ENCODE results near the gene GALNT9. TPM values are rescaled to one million over a fixed set of nuclear protein-coding genes. Genes with fewer than 3 reads are reported as not detected.
A peak's percentile ranks its signal among the peaks of the same experiment; 100 is the strongest.
"Not testable (repeated sequence)": the region's sequence is repeated elsewhere in the genome, so short reads cannot be mapped to it uniquely, and the experiment has no call there.

Gene GALNT9
- total and polyA plus RNA-seq, 5 donors from 2014 or later: 0.37 to 0.69 (median 0.64) TPM; not detected in 2

DNA sequence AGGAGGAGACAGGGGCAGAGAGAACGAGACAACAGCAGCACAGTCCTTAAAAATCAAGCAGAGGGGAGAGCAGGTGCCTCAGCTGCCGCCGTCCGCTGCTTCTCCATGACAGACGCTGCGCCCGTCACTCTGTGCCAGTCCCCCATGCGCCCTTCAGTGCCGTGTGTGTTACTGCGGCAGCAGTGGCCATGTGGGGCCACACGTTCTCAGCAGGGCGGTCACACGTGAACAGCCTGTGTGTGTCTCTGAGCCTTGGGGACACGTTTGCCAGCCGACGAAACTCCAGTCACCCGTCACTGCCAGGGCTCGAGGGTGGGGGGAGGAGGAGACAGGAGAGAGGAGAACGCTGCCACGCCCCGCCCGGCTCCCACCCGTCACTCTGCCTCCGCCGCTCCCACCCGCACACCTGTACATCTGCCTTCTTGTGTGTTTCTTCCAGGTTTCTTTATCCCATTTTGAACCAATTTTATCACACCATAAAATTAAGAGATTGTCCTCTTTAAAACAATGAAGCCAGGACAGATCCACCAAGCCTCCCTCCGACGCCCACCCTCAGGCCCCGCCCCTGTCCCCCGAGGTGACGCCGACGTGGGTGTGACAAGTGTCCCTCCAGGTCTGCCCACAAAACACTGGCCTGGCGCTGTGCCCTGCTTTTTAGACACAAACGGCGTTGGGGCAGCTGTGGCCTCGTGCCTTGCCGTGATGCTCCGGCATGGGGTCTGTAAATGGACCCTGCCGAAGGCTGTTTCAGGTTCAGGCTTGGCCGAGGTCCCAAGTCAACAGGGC is 58.2 kb downstream of the GALNT9 start:
- DNase-seq (no peak), ATAC-seq (ENCODE audit: low read depth in 2 of 2) (peak in 1 of 2 donors; percentile 13)
- Mint-ChIP-seq H3K27ac (no peak overlapping the region), H3K27me3 (no peaks in the 10 kb centered on the region), H3K4me3 (no peak overlapping the region), H3K9me3 (no peaks in the 10 kb centered on the region), H3K4me1 (peaks cover 0 to 5% (median 0%) of the 10 kb centered on the region in 4 donors), H3K36me3 (no peaks in the 10 kb centered on the region)
- Histone ChIP-seq H3K27ac (ENCODE audit: insufficient read depth, low read length, poor library complexity, severe bottlenecking) (no peak overlapping the region), H3K4me1 (ENCODE audit: control insufficient read depth, insufficient read depth, low read length, poor library complexity, severe bottlenecking) (no peaks in the 10 kb centered on the region), H3K27me3 (ENCODE audit: control insufficient read depth, insufficient read depth, low read length) (no peaks in the 10 kb centered on the region), H3K9me3 (ENCODE audit: control insufficient read depth in 2 of 2, low read length in 2 of 2) (no peaks in the 10 kb centered on the region), H3K36me3 (ENCODE audit: control insufficient read depth, insufficient read depth, low read length) (no peaks in the 10 kb centered on the region), H3K4me3 (ENCODE audit: low read depth, low read length) (no peak overlapping the region)

DNA sequence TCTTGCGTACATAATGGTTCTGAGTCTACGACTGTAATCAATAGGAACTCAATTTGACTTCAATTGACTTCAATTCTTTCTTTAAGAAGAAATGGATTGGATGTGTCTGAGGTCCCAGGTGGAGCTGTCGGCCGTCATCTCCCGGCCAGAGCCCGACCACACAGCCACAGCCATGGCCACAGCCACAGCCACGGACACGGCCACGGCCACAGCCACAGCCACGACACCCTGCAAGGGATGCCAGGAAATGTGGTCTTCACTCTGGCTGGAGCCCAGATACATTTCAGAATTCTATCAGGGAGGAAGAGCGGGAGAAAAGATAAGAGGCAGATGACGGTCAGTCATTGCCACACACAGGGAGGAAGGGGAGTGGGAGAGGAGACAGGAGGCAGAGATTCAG is 58.9 kb downstream of the GALNT9 start:
- Mint-ChIP-seq H3K27me3 (no peaks in the 10 kb centered on the region), H3K27ac (no peak overlapping the region), H3K36me3 (no peaks in the 10 kb centered on the region), H3K4me3 (no peak overlapping the region), H3K9me3 (no peaks in the 10 kb centered on the region), H3K4me1 (peaks cover 0 to 5% (median 0%) of the 10 kb centered on the region in 4 donors)
- no peaks in the 10 kb centered on the region for H3K9me3 ChIP-seq (ENCODE audit: control insufficient read depth in 2 of 2, low read length in 2 of 2)
- DNase-seq: no peak
- ATAC-seq (ENCODE audit: low read depth in 2 of 2): no peak
- H3K4me1 ChIP-seq (ENCODE audit: control insufficient read depth, insufficient read depth, low read length, poor library complexity, severe bottlenecking): no peaks in the 10 kb centered on the region
- H3K4me3 ChIP-seq (ENCODE audit: low read depth, low read length): no peak overlapping the region
- H3K36me3 ChIP-seq (ENCODE audit: control insufficient read depth, insufficient read depth, low read length): no peaks in the 10 kb centered on the region
- H3K27me3 ChIP-seq (ENCODE audit: control insufficient read depth, insufficient read depth, low read length): no peaks in the 10 kb centered on the region
- H3K27ac ChIP-seq (ENCODE audit: insufficient read depth, low read length, poor library complexity, severe bottlenecking): no peak overlapping the region

DNA sequence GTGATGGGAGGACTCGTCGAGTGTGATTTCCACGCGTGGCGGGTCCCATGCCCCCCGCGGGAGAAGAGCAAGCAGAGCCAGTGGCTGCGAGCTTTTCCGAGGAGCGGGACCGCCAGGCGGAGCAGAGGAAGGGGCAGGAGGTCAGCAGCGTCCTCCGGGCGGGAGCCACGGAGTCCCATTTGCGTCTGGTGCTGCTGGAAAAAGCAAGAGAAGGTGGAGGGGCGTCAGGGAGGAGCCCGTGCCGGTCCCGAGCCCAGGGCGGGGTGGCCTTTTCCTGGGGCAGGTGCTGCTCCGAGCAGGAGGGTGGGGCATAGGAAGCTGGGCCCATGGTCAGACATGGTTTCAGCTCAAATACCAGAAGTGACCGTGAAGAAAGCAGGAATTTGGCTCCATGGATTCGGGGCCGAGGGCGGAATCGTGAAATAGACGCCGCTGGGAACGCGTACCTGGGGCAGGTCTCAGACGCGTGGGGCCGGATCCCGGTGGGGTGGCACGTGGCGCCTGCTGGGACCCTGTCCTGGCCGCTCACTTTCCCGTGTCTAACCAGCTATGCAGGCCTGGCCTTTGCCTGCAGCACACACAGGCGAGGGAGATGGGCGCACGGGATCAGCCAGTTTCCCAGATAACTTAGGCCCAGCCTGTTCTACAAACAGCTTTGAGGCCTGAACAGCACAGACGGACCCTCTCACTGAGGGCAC is 60.0 kb downstream of the GALNT9 start:
- H3K4me3 ChIP-seq (ENCODE audit: low read depth, low read length): no peak overlapping the region
- H3K9me3 ChIP-seq (ENCODE audit: control insufficient read depth in 2 of 2, low read length in 2 of 2): no peaks in the 10 kb centered on the region
- H3K4me1 ChIP-seq (ENCODE audit: control insufficient read depth, insufficient read depth, low read length, poor library complexity, severe bottlenecking): no peaks in the 10 kb centered on the region
- ATAC-seq (ENCODE audit: low read depth in 2 of 2) (no peak), DNase-seq (no peak)
- no peak overlapping the region for H3K4me3 Mint-ChIP-seq
- no peaks in the 10 kb centered on the region for H3K9me3 Mint-ChIP-seq
- H3K27me3 ChIP-seq (ENCODE audit: control insufficient read depth, insufficient read depth, low read length): no peaks in the 10 kb centered on the region
- H3K36me3 Mint-ChIP-seq: no peaks in the 10 kb centered on the region
- H3K4me1 Mint-ChIP-seq: peaks cover 0 to 5% (median 0%) of the 10 kb centered on the region in 4 donors
- no peaks in the 10 kb centered on the region for H3K27me3 Mint-ChIP-seq
- H3K27ac Mint-ChIP-seq: no peak overlapping the region
- no peak overlapping the region for H3K27ac ChIP-seq (ENCODE audit: insufficient read depth, low read length, poor library complexity, severe bottlenecking)
- H3K36me3 ChIP-seq (ENCODE audit: control insufficient read depth, insufficient read depth, low read length): no peaks in the 10 kb centered on the region

DNA sequence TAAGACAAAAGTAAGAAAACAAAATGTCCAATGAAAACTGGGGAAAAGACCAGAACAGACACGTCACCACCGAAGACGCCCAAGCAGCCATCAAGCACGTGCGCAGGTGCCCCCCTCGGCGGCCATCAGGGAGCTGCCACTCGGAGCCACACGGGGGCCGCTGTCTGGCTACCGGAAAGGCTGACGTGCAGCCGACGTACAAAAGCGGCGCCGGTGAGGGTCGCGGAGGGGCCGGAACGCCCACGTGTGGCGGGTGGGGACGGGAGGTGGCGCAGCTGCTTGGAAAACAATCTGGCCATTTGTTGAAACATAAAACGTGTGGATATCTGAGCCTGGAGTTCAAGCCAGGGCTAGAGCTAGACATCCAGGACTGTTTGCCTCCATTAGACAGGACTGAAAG is 60.7 kb downstream of the GALNT9 start:
- H3K4me3 Mint-ChIP-seq: no peak overlapping the region
- peaks cover 0 to 5% (median 0%) of the 10 kb centered on the region in 4 donors for H3K4me1 Mint-ChIP-seq
- no peak overlapping the region for H3K27ac Mint-ChIP-seq
- H3K27ac ChIP-seq (ENCODE audit: insufficient read depth, low read length, poor library complexity, severe bottlenecking): no peak overlapping the region
- ATAC-seq (ENCODE audit: low read depth in 2 of 2) (no peak), DNase-seq (no peak)
- H3K27me3 ChIP-seq (ENCODE audit: control insufficient read depth, insufficient read depth, low read length): no peaks in the 10 kb centered on the region
- H3K9me3 Mint-ChIP-seq: no peaks in the 10 kb centered on the region
- no peaks in the 10 kb centered on the region for H3K36me3 ChIP-seq (ENCODE audit: control insufficient read depth, insufficient read depth, low read length)
- H3K4me3 ChIP-seq (ENCODE audit: low read depth, low read length): no peak overlapping the region
- no peaks in the 10 kb centered on the region for H3K27me3 Mint-ChIP-seq
- no peaks in the 10 kb centered on the region for H3K4me1 ChIP-seq (ENCODE audit: control insufficient read depth, insufficient read depth, low read length, poor library complexity, severe bottlenecking)
- H3K9me3 ChIP-seq (ENCODE audit: control insufficient read depth in 2 of 2, low read length in 2 of 2): no peaks in the 10 kb centered on the region
- H3K36me3 Mint-ChIP-seq: no peaks in the 10 kb centered on the region

DNA sequence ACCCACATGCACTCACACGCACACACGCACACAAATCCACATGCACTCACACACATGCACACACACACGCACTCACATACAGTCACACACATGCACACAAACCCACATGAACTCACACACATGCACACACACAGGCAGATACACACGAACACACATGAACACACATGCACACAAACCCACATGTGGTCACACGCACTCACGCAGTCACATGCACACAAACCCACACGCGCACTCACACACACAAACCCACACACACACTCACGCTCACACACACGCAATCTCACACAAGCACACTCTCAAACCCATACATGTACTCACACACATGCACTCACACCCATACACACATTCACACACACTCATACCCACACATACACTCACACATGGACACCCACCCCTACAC is 61.5 kb downstream of the GALNT9 start:
- H3K36me3 Mint-ChIP-seq: no peaks in the 10 kb centered on the region
- no peak for DNase-seq
- no peak overlapping the region for H3K4me3 Mint-ChIP-seq

DNA sequence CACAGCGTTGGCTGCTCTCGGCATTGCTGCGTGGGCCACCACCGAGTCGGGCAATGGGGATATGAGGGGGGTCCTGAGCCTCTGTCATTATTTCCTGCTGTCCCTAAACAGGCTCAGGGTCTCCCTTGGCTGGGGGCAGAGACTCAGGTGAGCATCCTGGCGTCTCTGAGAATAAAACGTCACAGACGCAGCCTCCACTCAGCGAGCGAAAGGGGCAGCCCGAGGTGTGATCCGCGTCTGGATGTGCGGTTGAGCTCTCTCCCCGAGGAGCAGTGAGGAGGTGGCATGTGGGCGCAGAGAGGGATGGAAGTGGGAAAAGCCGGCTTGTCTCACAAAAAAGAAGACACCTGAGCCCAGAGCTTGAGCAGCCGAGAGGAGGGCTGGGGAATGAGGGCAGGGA is 62.6 kb downstream of the GALNT9 start:
- Histone ChIP-seq H3K9me3 (ENCODE audit: control insufficient read depth in 2 of 2, low read length in 2 of 2) (no peaks in the 10 kb centered on the region), H3K27me3 (ENCODE audit: control insufficient read depth, insufficient read depth, low read length) (no peaks in the 10 kb centered on the region), H3K4me3 (ENCODE audit: low read depth, low read length) (no peak overlapping the region), H3K36me3 (ENCODE audit: control insufficient read depth, insufficient read depth, low read length) (no peaks in the 10 kb centered on the region), H3K27ac (ENCODE audit: insufficient read depth, low read length, poor library complexity, severe bottlenecking) (no peak overlapping the region), H3K4me1 (ENCODE audit: control insufficient read depth, insufficient read depth, low read length, poor library complexity, severe bottlenecking) (no peaks in the 10 kb centered on the region)
- no peaks in the 10 kb centered on the region for H3K9me3 Mint-ChIP-seq
- ATAC-seq (ENCODE audit: low read depth in 2 of 2): no peak
- H3K36me3 Mint-ChIP-seq: no peaks in the 10 kb centered on the region
- H3K27ac Mint-ChIP-seq: no peak overlapping the region
- no peak for DNase-seq
- peaks cover 0 to 5% (median 0%) of the 10 kb centered on the region in 4 donors for H3K4me1 Mint-ChIP-seq
- no peaks in the 10 kb centered on the region for H3K27me3 Mint-ChIP-seq
- no peak overlapping the region for H3K4me3 Mint-ChIP-seq

More for the DNA sequence above, 61.5 kb downstream of the GALNT9 start:
- H3K36me3 ChIP-seq (ENCODE audit: control insufficient read depth, insufficient read depth, low read length): no peaks in the 10 kb centered on the region
- Mint-ChIP-seq H3K27me3 (no peaks in the 10 kb centered on the region), H3K4me1 (peaks cover 0 to 5% (median 0%) of the 10 kb centered on the region in 4 donors), H3K9me3 (no peaks in the 10 kb centered on the region), H3K27ac (no peak overlapping the region)
- ATAC-seq (ENCODE audit: low read depth in 2 of 2): no peak
- no peaks in the 10 kb centered on the region for H3K9me3 ChIP-seq (ENCODE audit: control insufficient read depth in 2 of 2, low read length in 2 of 2)
- no peaks in the 10 kb centered on the region for H3K27me3 ChIP-seq (ENCODE audit: control insufficient read depth, insufficient read depth, low read length)
- no peak overlapping the region for H3K27ac ChIP-seq (ENCODE audit: insufficient read depth, low read length, poor library complexity, severe bottlenecking)
- H3K4me3 ChIP-seq (ENCODE audit: low read depth, low read length): no peak overlapping the region
- H3K4me1 ChIP-seq (ENCODE audit: control insufficient read depth, insufficient read depth, low read length, poor library complexity, severe bottlenecking): no peaks in the 10 kb centered on the region

DNA sequence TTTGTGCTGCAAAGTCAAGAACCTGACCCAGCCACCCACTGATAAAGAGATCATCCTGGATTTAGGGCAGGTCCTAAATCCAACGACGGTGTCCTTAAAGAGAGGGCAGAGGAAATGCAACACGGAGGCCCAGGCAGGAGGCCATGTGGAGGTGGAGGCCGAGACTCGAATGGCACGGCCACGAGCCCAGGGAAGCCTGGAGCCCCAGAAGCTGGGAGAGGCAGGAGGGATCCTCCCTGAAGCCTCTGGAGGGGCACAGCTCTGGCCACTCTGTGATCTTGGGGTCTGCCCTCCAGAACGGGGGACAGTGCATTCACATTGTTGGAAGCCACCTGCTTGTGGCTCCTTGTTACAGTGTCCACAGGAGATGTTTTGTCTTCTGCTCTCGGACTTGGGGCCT is 63.0 kb downstream of the GALNT9 start:
- H3K27me3 Mint-ChIP-seq: no peaks in the 10 kb centered on the region
- Histone ChIP-seq H3K36me3 (ENCODE audit: control insufficient read depth, insufficient read depth, low read length) (no peaks in the 10 kb centered on the region), H3K27ac (ENCODE audit: insufficient read depth, low read length, poor library complexity, severe bottlenecking) (no peak overlapping the region), H3K4me1 (ENCODE audit: control insufficient read depth, insufficient read depth, low read length, poor library complexity, severe bottlenecking) (no peaks in the 10 kb centered on the region), H3K9me3 (ENCODE audit: control insufficient read depth in 2 of 2, low read length in 2 of 2) (no peaks in the 10 kb centered on the region), H3K4me3 (ENCODE audit: low read depth, low read length) (no peak overlapping the region), H3K27me3 (ENCODE audit: control insufficient read depth, insufficient read depth, low read length) (no peaks in the 10 kb centered on the region)
- H3K4me3 Mint-ChIP-seq: no peak overlapping the region
- no peaks in the 10 kb centered on the region for H3K9me3 Mint-ChIP-seq
- H3K27ac Mint-ChIP-seq: no peak overlapping the region
- peaks cover 0 to 5% (median 0%) of the 10 kb centered on the region in 4 donors for H3K4me1 Mint-ChIP-seq
- DNase-seq: no peak
- no peak for ATAC-seq (ENCODE audit: low read depth in 2 of 2)
- H3K36me3 Mint-ChIP-seq: no peaks in the 10 kb centered on the region

DNA sequence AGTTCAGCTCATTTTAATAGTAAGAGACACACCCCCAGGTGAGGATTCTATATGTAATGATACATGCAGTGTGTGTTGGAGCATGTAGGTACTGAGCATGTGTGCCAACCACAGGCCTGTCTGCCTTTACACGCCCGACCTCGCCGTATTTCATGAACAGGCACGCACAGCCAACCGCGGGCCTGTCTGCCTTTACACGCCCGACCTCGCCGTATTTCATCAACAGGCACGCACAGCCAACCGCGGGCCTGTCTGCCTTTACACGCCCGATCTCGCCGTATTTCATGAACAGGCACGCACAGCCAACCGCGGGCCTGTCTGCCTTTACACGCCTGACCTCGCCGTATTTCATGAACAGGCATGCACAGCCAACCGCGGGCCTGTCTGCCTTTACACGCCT is 63.6 kb downstream of the GALNT9 start:
- ATAC-seq (ENCODE audit: low read depth in 2 of 2); H3K36me3 Mint-ChIP-seq; H3K4me3 ChIP-seq (ENCODE audit: low read depth, low read length); H3K4me1 Mint-ChIP-seq; H3K27me3 Mint-ChIP-seq; H3K27me3 ChIP-seq (ENCODE audit: control insufficient read depth, insufficient read depth, low read length); H3K27ac ChIP-seq (ENCODE audit: insufficient read depth, low read length, poor library complexity, severe bottlenecking); H3K4me1 ChIP-seq (ENCODE audit: control insufficient read depth, insufficient read depth, low read length, poor library complexity, severe bottlenecking); H3K9me3 ChIP-seq (ENCODE audit: control insufficient read depth in 2 of 2, low read length in 2 of 2); DNase-seq; H3K4me3 Mint-ChIP-seq; H3K27ac Mint-ChIP-seq; H3K36me3 ChIP-seq (ENCODE audit: control insufficient read depth, insufficient read depth, low read length); H3K9me3 Mint-ChIP-seq: not testable (repeated sequence)
